Pons (tissue), 1 donor: Measurements from ENCODE around the gene AKAP1.

Experiments
- DNase-seq: peaks from one replicate; pipeline ENCODE4 v3.0.0-alpha.2; 2016; ENCODE audit warnings: low spot score

Gene AKAP1

GRCh38 chr17:57130708-57131461, 45.8 kb downstream of the AKAP1 start:
- DNase-seq: peak; percentile 86

- DNase-seq: no peak
Observed at GRCh38 chr17:57132663-57133062, 47.6 kb downstream of the AKAP1 start.

- no peak for DNase-seq
Observed at GRCh38 chr17:57133486-57133885, 48.4 kb downstream of the AKAP1 start.

GRCh38 chr17:57135026-57135788, 50.2 kb downstream of the AKAP1 start:
- DNase-seq: no peak

GRCh38 chr17:57135789-57136291, 50.8 kb downstream of the AKAP1 start:
- peak; percentile 20 for DNase-seq

GRCh38 chr17:57136355-57136754, 51.3 kb downstream of the AKAP1 start:
- DNase-seq: no peak

GRCh38 chr17:57138030-57138911, 53.2 kb downstream of the AKAP1 start:
- no peak for DNase-seq

GRCh38 chr17:57138956-57139576, 54.0 kb downstream of the AKAP1 start:
- no peak for DNase-seq

- no peak for DNase-seq
Observed at GRCh38 chr17:57140316-57140715, 55.3 kb downstream of the AKAP1 start.

- no peak for DNase-seq
Observed at GRCh38 chr17:57142925-57143324, 57.9 kb downstream of the AKAP1 start.

GRCh38 chr17:57143361-57143760, 58.3 kb downstream of the AKAP1 start:
- no peak for DNase-seq

GRCh38 chr17:57143919-57144318, 58.9 kb downstream of the AKAP1 start:
- DNase-seq: no peak

- DNase-seq: no peak
Observed at GRCh38 chr17:57144567-57144966, 59.5 kb downstream of the AKAP1 start.

- DNase-seq: no peak
Observed at GRCh38 chr17:57145347-57145746, 60.3 kb downstream of the AKAP1 start.

GRCh38 chr17:57146273-57146672, 61.2 kb downstream of the AKAP1 start:
- no peak for DNase-seq

- DNase-seq: no peak
Observed at GRCh38 chr17:57151798-57152197, 66.8 kb downstream of the AKAP1 start.

- no peak for DNase-seq
Observed at GRCh38 chr17:57152967-57153528, 68.0 kb downstream of the AKAP1 start.

GRCh38 chr17:57154921-57155320, 69.9 kb downstream of the AKAP1 start:
- DNase-seq: no peak

- DNase-seq: no peak
Observed at GRCh38 chr17:57158325-57158724, 73.3 kb downstream of the AKAP1 start.

GRCh38 chr17:57158795-57159194, 73.7 kb downstream of the AKAP1 start:
- no peak for DNase-seq

GRCh38 chr17:57160624-57161023, 75.6 kb downstream of the AKAP1 start:
- no peak for DNase-seq
